GM19395 (cell line): Measurements from ENCODE around the gene RASA2.

ENCODE experiments used
- ATAC-seq: cut with Tn5 transposase; IDR thresholded peaks from one replicate; pipeline ENCODE4 v1.9.1; 2021; ENCODE audit warnings: mild to moderate bottlenecking, moderate library complexity; ENCODE audit not compliant: unreplicated experiment

The RASA2 gene

GRCh38 chr3:141486746-141487520 is at the start of gene RASA2:
TSS of gene RASA2 (plus strand) at chr3:141487027. CDS start at chr3:141487084, 57 bp downstream.
- ATAC-seq = peak; percentile 57

- ATAC-seq = no peak
These were observed 47.2 kb upstream of the RASA2 start for GRCh38 chr3:141439589-141439988.

- no peak for ATAC-seq
These were observed 45.9 kb upstream of the RASA2 start for GRCh38 chr3:141440942-141441341.

GRCh38 chr3:141441381-141442364 is 45.2 kb upstream of the RASA2 start:
- ATAC-seq = peak; percentile 96

GRCh38 chr3:141442446-141442845 is 44.4 kb upstream of the RASA2 start:
- ATAC-seq = no peak

- ATAC-seq = no peak
These were observed 43.9 kb upstream of the RASA2 start for GRCh38 chr3:141442914-141443313.

GRCh38 chr3:141444586-141445285 is 42.1 kb upstream of the RASA2 start:
- no peak for ATAC-seq

- no peak for ATAC-seq
These were observed 40.8 kb upstream of the RASA2 start for GRCh38 chr3:141445990-141446389.

- ATAC-seq = no peak
These were observed 40.1 kb upstream of the RASA2 start for GRCh38 chr3:141446737-141447136.

GRCh38 chr3:141447383-141447782 is 39.4 kb upstream of the RASA2 start:
- ATAC-seq = no peak

- ATAC-seq = no peak
These were observed 38.1 kb upstream of the RASA2 start for GRCh38 chr3:141448606-141449220.

GRCh38 chr3:141449424-141449823 is 37.4 kb upstream of the RASA2 start:
- ATAC-seq = no peak

- ATAC-seq = no peak
These were observed 36.0 kb upstream of the RASA2 start for GRCh38 chr3:141450727-141451375.

GRCh38 chr3:141452045-141452444 is 34.8 kb upstream of the RASA2 start:
- ATAC-seq = peak; percentile 86

- ATAC-seq = no peak
These were observed 34.1 kb upstream of the RASA2 start for GRCh38 chr3:141452773-141453172.

GRCh38 chr3:141454054-141454453 is 32.8 kb upstream of the RASA2 start:
- ATAC-seq = no peak

GRCh38 chr3:141454906-141455602 is 31.8 kb upstream of the RASA2 start:
- ATAC-seq = peak; percentile 59

GRCh38 chr3:141455603-141456300 is 31.1 kb upstream of the RASA2 start:
- ATAC-seq = no peak

- ATAC-seq = no peak
These were observed 30.6 kb upstream of the RASA2 start for GRCh38 chr3:141456301-141456625.
